ENCODE data around the gene CYTL1. TPM values are rescaled to one million over a fixed set of nuclear protein-coding genes. Genes with fewer than 3 reads are reported as not detected.

The CYTL1 gene
- total RNA-seq, 1 experiment from 2014 or later = 3.2 TPM

GRCh38 chr4:4992833-4993232 is 26.4 kb downstream of the CYTL1 start:
- ChIA-PET POLR2A (no interaction called here), CTCF (interaction anchor here (0.6 kb wide), 1 partner anchor 512 kb away, joined by 3 read pairs; no protein-coding TSS in a partner anchor)
- Mint-ChIP-seq H3K36me3 (no peaks in the 10 kb centered on the region), H3K9me3 (no peaks in the 10 kb centered on the region), H3K4me3 (no peak overlapping the region), H3K4me1 (peaks cover 16% of the 10 kb centered on the region), H3K27me3 (ENCODE audit: low read depth) (peaks cover 11% of the 10 kb centered on the region), H3K27ac (no peak overlapping the region)
- TF ChIP-seq ZBTB21 (CRISPR knock-in tag; IDR thresholded peaks at IDR 0.05; ENCODE audit: borderline replicate concordance) (no peak), ATF6 (CRISPR knock-in tag; IDR thresholded peaks at IDR 0.05) (no peak), ZNF317 (CRISPR knock-in tag; IDR thresholded peaks at IDR 0.05; ENCODE audit: borderline replicate concordance, low read depth) (no peak)
- DNase-seq (ENCODE audit: low spot score) = no peak
- ATAC-seq = no peak

- Mint-ChIP-seq H3K27me3 (ENCODE audit: low read depth) (peaks cover 11% of the 10 kb centered on the region), H3K27ac (no peak overlapping the region), H3K9me3 (no peaks in the 10 kb centered on the region), H3K4me1 (peaks cover 16% of the 10 kb centered on the region), H3K36me3 (no peaks in the 10 kb centered on the region), H3K4me3 (no peak overlapping the region)
- ATAC-seq (no peak), DNase-seq (ENCODE audit: low spot score) (no peak)
- TF ChIP-seq FOXK1 (CRISPR knock-in tag; IDR thresholded peaks at IDR 0.05) (no peak), E2F4 (CRISPR knock-in tag; IDR thresholded peaks at IDR 0.05; ENCODE audit: borderline replicate concordance, low read depth) (no peak), IRF1 (CRISPR knock-in tag; IDR thresholded peaks at IDR 0.05) (no peak), NFATC4 (CRISPR knock-in tag; IDR thresholded peaks at IDR 0.05) (no peak), ZSCAN18 (CRISPR knock-in tag; IDR thresholded peaks at IDR 0.05) (no peak), CBFB (CRISPR knock-in tag; IDR thresholded peaks at IDR 0.05; ENCODE audit: low read depth) (no peak), RORB (CRISPR knock-in tag; IDR thresholded peaks at IDR 0.05) (no peak), ZNF232 (CRISPR knock-in tag; IDR thresholded peaks at IDR 0.05) (no peak), ZNF425 (CRISPR knock-in tag; conservative IDR thresholded peaks at IDR 0.05) (no peak), E2F5 (CRISPR knock-in tag; IDR thresholded peaks at IDR 0.05) (no peak), NFE2L1 (CRISPR knock-in tag; IDR thresholded peaks at IDR 0.05) (no peak), TEAD1 (CRISPR knock-in tag; IDR thresholded peaks at IDR 0.05) (no peak), ATF3 (CRISPR knock-in tag; conservative IDR thresholded peaks at IDR 0.05) (no peak), ZNF121 (CRISPR knock-in tag; IDR thresholded peaks at IDR 0.05) (no peak), ZNF512 (CRISPR knock-in tag; IDR thresholded peaks at IDR 0.05; ENCODE audit: borderline replicate concordance) (no peak), HMGXB4 (CRISPR knock-in tag; IDR thresholded peaks at IDR 0.05) (no peak), ETV6 (CRISPR knock-in tag; IDR thresholded peaks at IDR 0.05) (no peak), CREB1 (CRISPR knock-in tag; IDR thresholded peaks at IDR 0.05) (no peak), ATF1 (CRISPR knock-in tag; IDR thresholded peaks at IDR 0.05) (no peak)
- ChIA-PET POLR2A (no interaction called here), CTCF (interaction anchor here (0.6 kb wide), 1 partner anchor 26 kb away, joined by 3 read pairs; no protein-coding TSS in a partner anchor)
These were observed 27.6 kb downstream of the CYTL1 start for GRCh38 chr4:4991541-4992099.

Measured in WTC11 (cell line).